GM13977 (cell line): Measurements from ENCODE around the gene MAB21L4.

Source experiments
- DNase-seq: peaks from one replicate; pipeline ENCODE4 v3.0.0; 2012; ENCODE audit warnings: low spot score
- CTCF ChIP-seq: IDR thresholded peaks from 2 replicates; pipeline ENCODE4 v1.5.1; 2012; ENCODE audit warnings: mild to moderate bottlenecking, control low read depth; ENCODE audit not compliant: insufficient read depth; ENCODE audit errors: extremely low read depth, missing control alignments
- in situ Hi-C: fragments of 300-500 bp; cut with MboI; formaldehyde crosslinking; loops from one replicate; pipeline ENCODE4 v1.12.0; 2022; ENCODE audit warnings: low sequenced_read_pairs, low pct_unique_long_range_greater_than_20kb, mixed read lengths, inconsistent platforms; ENCODE audit not compliant: unreplicated experiment

MAB21L4 gene

DNA sequence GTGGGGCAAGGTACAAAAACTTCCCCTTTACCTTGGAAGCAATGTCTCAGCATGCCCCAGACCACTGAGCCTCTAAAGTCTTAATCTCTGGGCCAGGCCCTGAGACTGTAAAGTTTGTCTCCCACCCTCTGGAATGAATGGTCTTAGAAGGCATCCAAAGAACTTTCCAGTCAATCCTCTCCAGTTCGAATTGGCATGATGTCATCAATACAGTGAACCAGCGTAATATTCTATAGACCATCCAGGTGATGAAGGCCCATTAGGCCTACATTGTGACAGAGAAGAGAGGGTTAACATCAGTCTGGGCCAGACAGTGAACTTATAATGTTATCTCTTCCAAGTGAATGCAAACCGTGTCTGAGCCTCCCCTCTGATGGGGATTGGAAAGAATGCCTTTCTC lies 11.2 kb downstream of the MAB21L4 start:
- no peak for DNase-seq
- in situ Hi-C loops, result no loop called here
- no peak for TF ChIP-seq CTCF

GRCh38 chr2:240884221-240884620 lies 11.7 kb downstream of the MAB21L4 start:
- in situ Hi-C loops, result no loop called here
- DNase-seq, result no peak

DNA sequence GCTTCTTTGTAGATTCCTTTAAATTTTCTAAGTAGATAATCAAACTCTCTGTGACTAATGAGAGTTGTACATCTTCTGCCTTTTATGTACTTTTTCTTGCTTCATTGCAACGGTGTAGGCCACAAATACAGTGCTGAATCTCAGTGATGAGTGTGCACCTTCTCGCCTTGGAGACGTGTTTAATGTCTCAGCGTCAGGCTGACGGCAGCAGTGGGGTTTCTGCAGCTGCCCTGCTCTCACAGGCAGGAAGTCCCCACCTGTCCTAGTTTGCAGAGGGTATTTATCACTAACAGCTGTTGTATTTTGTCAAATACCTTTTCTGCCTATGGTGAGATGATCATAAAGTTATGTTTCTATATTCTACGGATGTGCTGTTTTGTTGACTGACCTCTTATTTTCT lies 14.0 kb downstream of the MAB21L4 start:
- in situ Hi-C loops, result no loop called here
- TF ChIP-seq CTCF, result no peak
- DNase-seq, result no peak

More at GRCh38 chr2:240884221-240884620, 11.7 kb downstream of the MAB21L4 start:
- TF ChIP-seq CTCF, result no peak

- no peak for TF ChIP-seq CTCF
- in situ Hi-C loops, result no loop called here
- no peak for DNase-seq
Observed at GRCh38 chr2:240879105-240879504, 16.9 kb downstream of the MAB21L4 start.

- no peak for DNase-seq
- no peak for TF ChIP-seq CTCF
- in situ Hi-C loops, result no loop called here
Observed at GRCh38 chr2:240878341-240878936, 17.5 kb downstream of the MAB21L4 start.

- TF ChIP-seq CTCF, result no peak
- DNase-seq, result no peak
- in situ Hi-C loops, result no loop called here
Observed at GRCh38 chr2:240877460-240878340, 18.3 kb downstream of the MAB21L4 start.
